HG02588 (cell line): ENCODE results near the gene BMPER.

Source experiments
- ATAC-seq: cut with Tn5 transposase; IDR thresholded peaks from one replicate; pipeline ENCODE4 v1.9.1; 2021; ENCODE audit warnings: mild to moderate bottlenecking, moderate library complexity; ENCODE audit not compliant: unreplicated experiment

BMPER gene

GRCh38 chr7:34086981-34087380 lies 181.6 kb downstream of the BMPER start:
- no peak for ATAC-seq

DNA sequence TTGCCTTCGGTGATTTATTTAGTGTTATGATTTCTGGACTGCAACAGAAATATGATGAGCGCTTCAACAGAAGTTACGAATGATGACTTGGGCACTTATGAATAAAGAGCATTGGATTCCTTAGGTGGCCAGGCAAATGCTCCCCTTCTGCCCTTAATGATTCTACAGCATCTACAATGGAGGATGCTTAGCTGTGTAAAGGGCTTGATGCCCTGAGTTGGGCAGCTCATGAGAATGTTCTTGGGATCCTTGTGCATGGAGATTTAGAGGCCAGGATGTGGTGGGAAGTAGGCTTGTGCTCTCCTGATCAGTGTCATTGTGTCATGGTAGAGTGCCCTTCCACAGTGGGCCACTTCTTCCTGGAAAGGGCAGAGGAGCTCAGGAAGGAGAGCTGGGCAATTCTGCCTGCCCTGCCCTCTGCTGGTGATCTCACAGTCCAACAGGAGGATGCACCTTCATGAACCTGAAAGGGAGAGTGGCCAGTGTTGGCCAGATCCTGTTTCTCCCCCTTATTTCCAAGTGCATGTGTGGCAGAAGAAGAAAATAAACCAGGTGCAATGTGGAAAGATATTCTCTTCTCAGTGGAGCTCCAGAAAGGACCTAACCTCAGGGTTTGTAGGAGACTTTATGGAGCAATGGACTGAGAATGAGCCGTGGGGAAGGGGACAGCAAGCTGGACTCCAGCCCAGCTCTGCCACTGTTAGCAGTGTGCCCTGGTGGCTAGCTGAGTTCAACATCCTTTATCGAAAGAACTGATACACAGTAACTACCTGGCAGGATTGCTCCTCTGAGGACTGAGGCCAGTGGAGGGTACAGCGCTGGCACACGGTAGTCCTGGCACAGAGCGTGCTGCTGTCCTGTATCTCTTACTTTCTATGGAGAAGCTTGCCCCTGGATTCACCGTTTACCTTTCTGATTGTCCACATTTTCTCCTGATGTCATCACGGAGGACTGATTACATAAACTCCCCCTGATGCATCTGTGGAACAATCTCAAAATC lies 182.9 kb downstream of the BMPER start:
- no peak for ATAC-seq

DNA sequence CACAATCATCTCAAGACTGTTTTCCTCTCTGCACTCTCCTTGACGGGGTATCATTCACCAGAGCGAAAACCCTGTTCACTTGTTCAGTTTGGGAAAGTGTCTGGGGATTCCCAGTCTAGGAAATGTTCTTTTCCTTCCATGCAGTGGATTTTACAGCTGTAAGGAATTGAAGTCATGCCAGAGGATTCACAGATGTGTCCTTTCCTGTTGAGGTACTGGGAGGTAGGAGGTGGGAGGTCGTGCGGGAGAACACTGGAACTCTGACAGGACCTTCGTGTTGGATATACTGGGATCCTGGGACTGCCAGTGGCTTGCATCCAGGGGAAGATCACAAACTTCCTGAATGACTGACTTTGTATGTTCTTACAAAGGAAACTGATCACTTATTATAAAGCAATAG lies 185.5 kb downstream of the BMPER start:
- no peak for ATAC-seq

GRCh38 chr7:34091321-34091917 lies 186.1 kb downstream of the BMPER start:
- no peak for ATAC-seq

- no peak for ATAC-seq
Measured at GRCh38 chr7:34093276-34093675, 187.9 kb downstream of the BMPER start.

DNA sequence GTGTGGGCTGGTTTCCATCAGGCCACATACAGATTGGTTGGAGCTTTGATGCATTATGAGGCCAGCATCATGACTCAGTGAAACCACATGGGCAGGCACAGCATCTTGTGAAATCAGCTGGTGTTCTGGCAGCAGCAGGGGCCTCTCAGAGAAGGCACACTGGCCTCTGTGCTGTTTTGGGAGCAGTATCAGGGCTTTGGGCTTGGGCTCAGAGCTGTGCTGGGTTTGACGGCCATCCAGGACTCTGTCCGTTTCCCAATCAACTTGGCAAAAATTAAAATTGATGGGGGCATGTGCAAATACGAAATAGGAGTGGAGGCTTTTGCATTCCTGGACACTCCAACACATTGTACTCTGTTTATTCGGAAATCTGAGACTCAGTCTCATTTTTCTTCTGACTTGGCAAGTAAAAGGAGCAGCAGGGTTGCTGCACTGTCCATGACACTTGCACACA lies 190.9 kb downstream of the BMPER start:
- no peak for ATAC-seq

DNA sequence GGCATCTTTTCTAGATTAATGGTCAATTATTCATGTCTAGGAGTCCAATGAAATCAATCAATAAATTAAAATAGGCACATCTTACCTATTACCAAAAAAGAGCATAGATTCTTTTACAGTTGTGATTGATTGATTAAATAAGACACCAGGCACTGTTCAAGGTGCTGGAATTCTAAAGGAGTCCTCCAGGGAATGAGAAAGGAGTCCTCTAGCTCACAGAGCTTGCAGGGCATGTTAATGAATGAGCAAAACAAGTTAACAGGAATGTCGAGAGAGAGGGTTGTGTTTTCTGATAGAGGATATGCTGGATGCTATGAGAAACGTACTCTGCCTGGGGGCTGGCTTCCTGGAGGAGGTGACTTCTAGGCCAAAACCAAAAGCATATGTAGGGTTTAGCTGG lies 191.4 kb downstream of the BMPER start:
- no peak for ATAC-seq

DNA sequence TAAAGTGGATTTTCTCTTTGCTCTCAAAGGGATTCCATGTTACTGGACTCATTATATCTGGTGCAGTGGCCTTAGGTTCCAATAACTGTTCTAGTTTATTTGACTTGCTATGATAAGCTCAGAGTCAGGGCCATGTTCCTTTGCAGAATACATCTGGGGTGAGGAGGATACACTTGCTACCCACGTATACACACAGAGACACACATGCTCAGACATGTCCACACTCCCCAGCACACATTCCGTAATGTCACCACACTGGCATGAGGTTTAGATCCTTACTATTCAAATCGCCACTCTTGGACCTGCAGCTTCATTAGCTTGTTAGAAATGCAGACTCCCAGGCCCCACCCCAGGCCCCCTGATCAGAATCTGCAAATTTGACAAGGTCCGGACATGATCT lies 195.3 kb downstream of the BMPER start:
- ATAC-seq: no peak

DNA sequence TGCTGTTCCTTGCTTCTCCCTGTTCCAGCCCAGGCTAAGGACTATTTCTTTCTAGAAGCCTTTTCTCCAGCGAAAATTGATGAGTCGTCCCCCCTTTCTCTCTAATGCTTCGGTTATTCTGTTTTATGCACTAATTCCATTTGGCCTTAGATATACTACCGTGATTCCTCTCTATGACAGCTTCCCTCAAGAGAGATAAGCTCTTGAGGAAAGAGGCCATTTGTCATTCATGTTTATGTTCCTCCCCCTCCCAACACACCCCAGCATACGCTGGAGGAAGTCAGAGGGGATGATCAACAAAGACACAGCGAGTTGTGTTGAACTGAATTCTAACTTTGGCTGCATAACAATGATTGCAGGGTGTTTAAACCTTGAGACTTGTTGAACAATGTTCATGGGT lies 198.8 kb downstream of the BMPER start:
- ATAC-seq: no peak

- no peak for ATAC-seq
Measured at GRCh38 chr7:34104992-34105391, 199.7 kb downstream of the BMPER start.

DNA sequence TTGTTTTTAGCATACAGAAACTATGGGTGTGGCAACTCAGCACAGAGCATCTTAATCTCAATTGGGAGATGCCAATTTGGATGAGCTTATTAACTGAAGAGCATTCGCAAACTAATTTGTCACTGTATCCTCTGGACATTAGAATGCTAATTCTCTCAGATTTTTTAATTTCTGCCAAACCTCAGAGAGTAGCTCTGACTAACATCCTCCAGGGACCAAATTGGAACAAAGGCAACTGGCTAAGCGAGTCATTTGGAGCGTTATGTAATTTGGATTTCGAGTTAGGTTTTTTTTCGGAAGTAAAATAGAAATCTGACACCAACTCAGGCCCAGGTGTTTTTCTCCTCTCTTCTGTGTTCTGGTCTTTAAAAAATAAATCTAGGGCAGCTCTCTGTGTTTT lies 201.9 kb downstream of the BMPER start:
- ATAC-seq: no peak

DNA sequence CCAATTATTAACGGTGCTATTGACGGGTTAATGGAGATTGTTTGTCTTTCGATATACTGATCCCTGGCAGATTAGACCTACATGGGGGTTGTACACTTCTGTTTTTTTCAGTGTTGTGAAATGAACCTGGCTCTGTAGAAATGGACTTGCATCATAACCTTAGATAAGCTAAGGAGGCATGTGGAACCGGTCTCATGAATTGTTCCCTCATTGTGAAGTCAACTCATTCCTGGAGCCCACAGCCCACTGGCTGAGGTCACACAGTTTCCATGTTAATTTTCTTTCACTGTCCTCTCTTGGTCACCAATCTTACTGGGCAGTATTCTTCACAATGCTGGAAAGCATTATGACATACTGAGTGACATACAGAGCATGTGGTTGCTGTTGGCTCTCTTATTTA lies 202.8 kb downstream of the BMPER start:
- no peak for ATAC-seq

- ATAC-seq: no peak
Measured at GRCh38 chr7:34109936-34110780, 204.8 kb downstream of the BMPER start.

DNA sequence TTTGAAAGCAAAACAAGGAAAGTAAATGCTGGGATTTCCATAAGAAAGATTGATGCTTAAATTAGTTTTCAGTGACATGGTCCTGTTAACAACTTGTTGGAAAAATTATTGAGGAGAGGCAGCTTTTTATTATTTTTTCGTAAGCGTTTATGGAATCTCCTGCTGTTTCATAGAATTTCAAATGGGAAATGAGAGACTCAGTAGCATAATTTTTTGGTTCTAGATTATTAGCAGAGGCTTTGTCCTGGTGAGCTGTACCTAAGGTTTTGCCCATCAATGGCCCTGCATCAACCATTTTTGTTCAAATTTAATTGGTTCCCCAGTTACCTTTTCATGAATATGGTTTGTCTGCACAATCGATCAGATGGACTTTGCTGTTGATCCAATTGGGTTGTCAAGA lies 205.7 kb downstream of the BMPER start:
- no peak for ATAC-seq

- no peak for ATAC-seq
Measured at GRCh38 chr7:34115503-34115902, 210.2 kb downstream of the BMPER start.

DNA sequence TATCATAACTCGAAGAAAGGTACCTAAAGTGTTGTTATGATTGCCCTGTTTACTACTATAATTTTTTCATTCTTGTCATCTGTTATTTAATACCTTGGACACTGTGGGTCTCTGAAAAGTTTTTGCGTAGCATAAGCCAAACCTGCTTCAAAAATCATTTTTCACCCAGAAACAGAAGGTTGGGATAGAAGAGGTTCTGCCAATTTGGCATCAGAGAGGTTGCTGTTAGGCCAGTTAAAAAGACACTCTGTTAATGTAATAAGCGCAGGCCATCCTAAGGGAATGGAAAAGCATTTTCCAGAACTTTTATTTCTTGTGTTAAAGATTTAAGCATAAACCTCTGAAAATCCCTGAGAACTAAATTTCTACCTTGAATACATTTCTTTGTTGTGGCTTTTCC lies 212.2 kb downstream of the BMPER start:
- ATAC-seq: no peak

- ATAC-seq: no peak
Measured at GRCh38 chr7:34121366-34121765, 216.0 kb downstream of the BMPER start.

GRCh38 chr7:34123316-34123715 lies 218.0 kb downstream of the BMPER start:
- no peak for ATAC-seq

GRCh38 chr7:34124765-34125164 lies 219.4 kb downstream of the BMPER start:
- ATAC-seq: no peak

GRCh38 chr7:34128762-34129161 lies 223.4 kb downstream of the BMPER start:
- ATAC-seq: no peak

DNA sequence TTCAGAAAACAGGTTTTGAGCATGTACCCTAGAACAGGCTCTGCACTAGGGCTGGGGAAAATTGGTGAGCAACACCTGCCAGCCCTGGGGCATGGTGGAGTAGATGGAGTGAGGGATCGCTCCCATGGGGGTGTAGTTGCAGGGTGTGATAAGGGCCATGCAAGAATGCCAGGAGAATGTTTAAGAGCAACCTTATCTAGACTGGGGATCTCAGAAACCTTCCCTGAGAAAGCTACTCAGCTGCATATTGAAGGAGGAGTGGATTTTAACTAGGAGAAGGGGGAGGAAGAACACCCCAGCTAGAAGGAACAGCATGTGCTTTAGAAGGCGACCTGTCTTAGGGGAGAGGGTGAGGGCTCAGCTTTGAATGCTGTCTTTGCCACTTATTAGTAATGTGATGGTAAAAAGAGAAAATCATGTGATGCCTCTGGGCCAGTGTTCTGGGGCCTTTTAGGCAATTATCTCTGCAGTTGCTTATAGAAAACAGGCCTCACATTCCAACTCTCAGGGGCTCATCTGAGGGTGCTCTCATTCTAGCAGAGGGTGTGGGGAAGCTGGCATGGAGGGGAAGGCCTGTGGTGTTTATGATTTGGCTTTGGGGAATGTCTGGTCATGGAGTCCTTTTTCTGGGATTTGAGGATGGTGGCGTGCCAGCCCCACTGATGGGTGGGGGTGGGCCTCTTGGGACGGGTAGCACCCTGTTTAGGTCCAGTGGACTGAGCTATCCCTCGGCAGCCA lies 225.4 kb downstream of the BMPER start:
- no peak for ATAC-seq
